ENCODE measurements around the gene TDRD12. TPM values are rescaled to one million over a fixed set of nuclear protein-coding genes. Genes with fewer than 3 reads are reported as not detected.

The TDRD12 gene
- total RNA-seq, 1 experiment from 2014 or later, result 1.3 TPM

GRCh38 chr19:32809754-32810153 is 90.2 kb downstream of the TDRD12 start:
- Histone ChIP-seq H3K27ac (ENCODE audit: insufficient read length, low read depth, low read length) (no peak overlapping the region), H2BK120ac (ENCODE audit: low read depth, low read length, poor library complexity, severe bottlenecking) (no peak overlapping the region), H3K79me1 (ENCODE audit: insufficient read depth, low read depth, low read length, poor library complexity, severe bottlenecking) (no peaks in the 10 kb centered on the region), H3K14ac (ENCODE audit: insufficient read depth, low read length) (no peak overlapping the region), H3K23me2 (ENCODE audit: insufficient read length, low read depth, low read length, poor library complexity, severe bottlenecking) (no peaks in the 10 kb centered on the region), H2BK12ac (ENCODE audit: insufficient read length, low read depth, low read length) (no peak overlapping the region), H3K27me3 (ENCODE audit: insufficient read depth, low read length) (no peaks in the 10 kb centered on the region), H3K9ac (ENCODE audit: extremely low read depth, insufficient read length, low read length) (no peak overlapping the region), H3K4me2 (ENCODE audit: insufficient read depth, insufficient read length, low read length) (no peak overlapping the region), H3K79me2 (ENCODE audit: insufficient read depth, low read length) (no peaks in the 10 kb centered on the region), H3K9me3 (ENCODE audit: control insufficient read depth, low read depth, low read length) (no peaks in the 10 kb centered on the region), H2AFZ (ENCODE audit: low read length) (no peak overlapping the region), H3K23ac (ENCODE audit: insufficient read length, low read depth, low read length) (no peak overlapping the region), H2BK15ac (ENCODE audit: low read depth, low read length) (no peak overlapping the region), H4K91ac (ENCODE audit: insufficient read length, low read depth, low read length) (no peak overlapping the region), H4K8ac (replicated peaks; ENCODE audit: insufficient read length, low read depth, low read length) (no peak overlapping the region), H2BK5ac (ENCODE audit: insufficient read length, low read length) (no peak overlapping the region), H4K20me1 (ENCODE audit: control insufficient read depth, insufficient read depth, insufficient read length) (no peaks in the 10 kb centered on the region), H3K56ac (ENCODE audit: insufficient read length, low read depth, low read length) (no peak overlapping the region), H3T11ph (ENCODE audit: low read length) (no peak overlapping the region), H3K4me1 (ENCODE audit: insufficient read depth, low read length) (no peaks in the 10 kb centered on the region), H2BK20ac (ENCODE audit: low read depth, low read length, poor library complexity, severe bottlenecking) (no peak overlapping the region), H3K4ac (ENCODE audit: low read depth, low read length) (no peak overlapping the region), H2AK5ac (ENCODE audit: insufficient read length, low read length) (no peak overlapping the region), H4K5ac (ENCODE audit: insufficient read length, low read depth, low read length) (no peak overlapping the region), H3K18ac (ENCODE audit: insufficient read length, low read depth, low read length) (no peak overlapping the region)
- Mint-ChIP-seq H3K9me3 (no peaks in the 10 kb centered on the region), H3K4me1 (peaks cover 3 to 15% of the 10 kb centered on the region in 2 experiments), H3K4me3 (no peak overlapping the region), H3K27ac (no peak overlapping the region), H3K36me3 (ENCODE audit: insufficient read depth in 1 of 3, low read depth in 3 of 3) (no peaks in the 10 kb centered on the region), H3K27me3 (ENCODE audit: low read depth) (no peaks in the 10 kb centered on the region; the same call in 1 of the 2 replicates)
- no peak for TF ChIP-seq CTCF (conservative IDR thresholded peaks at IDR 0.05)
- DNase-seq, result no peak
- WGBS (ENCODE audit: extremely low coverage, insufficient read length, low lambda C conversion rate), result no CpG with 5 or more reads among the region's 3 CpGs

Measured in H9 (cell line).